Stimulated activated CD8-positive, alpha-beta memory T cell treated with anti-CD3 and anti-CD28 coated beads, Interleukin-2, amount 100 ng/mL, for 48 hours (primary cell): Measurements from ENCODE around the gene KRTAP4-16.
"Not testable (repeated sequence)": the region's sequence is repeated elsewhere in the genome, so short reads cannot be mapped to it uniquely, and the experiment has no call there.

Source experiments
- DNase-seq, 2 donors: peaks; one replicate each; pipeline ENCODE4 v3.0.0-alpha.2; 2020; ENCODE audit warnings: low read depth in 2 of 2

Gene KRTAP4-16

DNA sequence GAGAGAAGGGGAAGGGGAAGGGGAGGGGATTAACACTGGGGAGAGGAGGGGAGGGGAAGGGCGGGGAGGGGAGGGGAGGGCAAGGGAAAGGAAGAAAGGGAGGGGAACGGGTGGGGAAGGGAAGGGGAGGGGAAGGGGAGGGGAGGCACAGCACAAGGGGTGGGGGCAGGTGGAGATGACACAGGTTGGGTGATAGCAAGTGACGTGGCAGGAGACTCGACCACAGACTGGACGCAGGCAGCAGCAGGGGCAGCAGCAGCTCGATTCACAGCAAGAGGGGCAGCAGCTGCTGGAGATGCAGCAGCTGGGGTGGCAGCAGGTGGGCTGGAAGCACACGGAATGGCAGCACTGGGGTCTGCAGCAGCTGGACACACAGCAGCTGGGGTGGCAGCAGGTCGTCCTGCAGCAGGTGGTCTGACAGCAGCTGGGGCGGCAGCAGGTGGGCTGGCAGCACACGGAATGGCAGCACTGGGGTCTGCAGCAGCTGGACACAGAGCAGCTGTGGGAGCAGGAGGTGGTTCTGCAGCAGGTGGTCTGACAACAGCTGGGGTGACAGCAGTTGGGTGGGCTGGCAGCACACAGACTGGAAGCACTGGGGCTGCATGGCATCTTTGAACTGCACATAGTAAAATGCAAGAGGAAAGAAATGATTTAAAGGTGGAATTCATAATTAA, at the start of gene KRTAP4-16:
Gene KRTAP4-16 (minus strand): TSS at position 624 of the 674 bp plus-strand sequence. CDS start 0 bp downstream, at position 624.
- DNase-seq = no peak

DNA sequence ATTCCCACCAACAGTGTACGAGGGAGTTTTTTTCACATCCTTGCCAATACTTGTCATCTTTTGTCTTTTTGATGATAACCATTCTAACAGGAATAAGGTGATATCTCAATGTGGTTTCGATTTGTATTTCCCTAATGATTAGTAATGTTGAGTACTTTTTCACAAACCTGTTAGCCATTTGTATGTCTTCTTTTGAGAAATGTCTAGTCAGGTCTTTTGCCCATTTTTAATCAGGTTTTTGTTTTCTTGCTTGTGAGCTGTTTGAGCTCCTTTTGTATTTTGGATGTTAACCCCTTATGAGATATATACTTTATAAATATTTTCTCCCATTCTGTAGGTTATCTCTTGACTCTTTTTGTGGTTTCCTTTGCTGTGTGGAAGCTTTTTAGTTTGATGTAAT, 49.5 kb upstream of the KRTAP4-16 start:
- DNase-seq = no peak

DNA sequence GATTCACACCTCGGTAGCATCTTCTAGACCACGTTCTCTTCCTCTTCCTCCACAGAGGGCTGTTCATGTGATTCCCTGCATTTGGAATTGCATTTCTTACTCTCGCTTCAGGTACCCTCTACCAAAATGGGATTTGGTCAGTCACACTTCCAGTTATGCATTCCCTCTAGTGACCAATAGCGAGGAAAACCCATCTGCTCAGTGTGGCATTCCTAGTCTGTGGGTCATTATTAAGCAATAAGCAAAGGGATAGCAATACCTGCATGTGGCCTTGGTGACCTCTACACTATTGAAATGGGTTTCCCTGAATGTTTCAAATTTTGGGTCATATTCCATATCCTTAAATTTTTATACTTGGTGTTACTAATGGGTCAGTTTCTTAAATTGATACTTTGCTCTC, 48.0 kb upstream of the KRTAP4-16 start:
- no peak for DNase-seq

DNA sequence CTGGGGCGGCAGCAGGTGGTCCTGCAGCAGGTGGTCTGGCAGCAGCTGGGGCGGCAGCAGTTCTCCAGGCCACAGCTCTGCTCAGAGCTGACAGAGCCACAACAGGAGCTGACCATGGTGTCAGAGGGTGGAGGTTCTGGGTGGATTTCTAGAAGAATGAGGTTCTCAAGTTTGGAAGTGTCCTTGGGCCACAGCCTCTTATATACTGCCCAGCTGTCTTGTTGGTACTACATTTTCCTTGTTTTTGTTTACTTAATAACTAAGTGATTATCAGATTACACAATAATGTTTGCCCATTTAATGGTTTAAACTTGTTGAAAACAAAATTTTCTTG, 47.6 kb upstream of the KRTAP4-16 start, which contains the start of gene KRTAP4-5:
Gene KRTAP4-5 (minus strand): TSS at position 174 of the 334 bp plus-strand sequence. CDS start 58 bp downstream, at position 116.
- no peak for DNase-seq

DNA sequence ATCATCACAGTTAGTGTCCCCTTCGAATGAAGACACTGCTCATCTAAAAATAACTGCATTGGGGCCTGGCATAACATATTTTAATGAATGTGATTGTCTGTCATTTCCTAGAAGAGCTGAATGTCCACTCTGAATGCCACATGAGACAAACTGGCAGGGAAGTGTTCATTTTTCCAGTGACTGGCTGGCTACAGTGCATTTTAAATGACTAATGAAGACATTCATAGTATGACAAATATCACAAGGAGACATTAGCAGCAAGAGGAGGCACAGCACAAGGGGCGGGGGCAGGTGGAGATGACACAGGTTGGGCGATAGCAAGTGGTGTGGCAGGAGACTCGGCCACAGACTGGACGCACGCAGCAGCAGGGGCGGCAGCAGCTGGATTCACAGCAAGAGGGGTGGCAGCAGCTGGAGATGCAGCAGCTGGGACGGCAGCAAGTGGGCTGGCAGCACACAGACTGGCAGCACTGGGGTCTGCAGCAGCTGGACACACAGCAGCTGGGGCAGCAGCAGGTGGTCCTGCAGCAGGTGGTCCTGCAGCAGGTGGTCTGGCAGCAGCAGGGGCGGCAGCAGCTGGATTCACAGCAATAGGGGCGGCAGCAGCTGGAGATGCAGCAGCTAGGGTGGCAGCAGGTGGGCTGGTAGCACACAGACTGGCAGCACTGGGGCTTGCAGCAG, 47.1 kb upstream of the KRTAP4-16 start:
- not testable (repeated sequence) for DNase-seq

DNA sequence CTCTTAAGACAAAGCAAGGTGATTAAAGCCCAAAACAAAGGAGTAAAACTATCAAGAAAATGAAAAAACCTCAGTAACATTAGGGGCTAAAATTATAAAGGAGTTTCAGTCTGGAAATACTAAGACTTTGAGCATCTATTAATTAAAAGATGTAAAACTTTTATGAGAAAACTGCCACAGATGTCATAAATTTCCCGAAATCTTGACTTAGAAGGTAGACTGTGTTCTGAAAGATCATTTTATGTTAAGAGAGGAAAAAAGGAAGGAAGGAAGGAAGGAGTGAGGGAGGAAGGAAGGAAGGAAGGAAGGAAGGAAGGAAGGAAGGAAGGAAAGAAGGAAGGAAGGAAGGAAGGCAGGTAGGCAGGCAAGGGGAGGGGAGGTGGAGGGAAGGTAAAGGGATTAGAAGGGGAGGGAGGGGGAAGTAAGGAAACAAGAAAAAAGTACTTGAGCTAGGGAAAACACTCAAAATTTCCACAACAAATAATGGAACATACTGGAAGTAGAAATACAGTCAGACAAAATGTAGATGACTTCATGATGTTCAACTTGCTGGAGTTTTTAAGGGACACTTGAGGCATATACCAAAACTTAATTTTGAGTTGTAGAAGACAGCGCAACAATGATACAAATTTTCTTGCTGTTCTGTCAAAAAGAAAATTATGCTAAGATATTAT, 45.7 kb upstream of the KRTAP4-16 start:
- DNase-seq = no peak

DNA sequence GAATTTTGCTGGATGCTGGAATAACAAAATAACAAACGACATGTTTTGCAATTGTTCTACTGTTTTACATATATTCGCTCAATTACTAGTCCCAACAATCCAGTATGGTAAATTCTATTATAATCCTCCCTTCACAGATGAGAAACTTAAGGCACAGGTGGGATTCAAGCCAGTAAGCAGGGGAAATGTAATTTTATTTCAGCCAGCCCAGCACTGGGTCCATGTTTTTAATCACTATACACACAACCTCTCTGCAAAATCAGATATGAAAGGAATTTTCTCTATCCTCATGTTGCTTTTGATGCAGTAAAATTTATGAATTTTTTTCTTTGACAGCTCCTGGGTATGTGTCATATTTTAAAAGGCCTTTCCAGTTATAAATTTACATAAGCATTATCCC, 43.3 kb upstream of the KRTAP4-16 start:
- no peak for DNase-seq

DNA sequence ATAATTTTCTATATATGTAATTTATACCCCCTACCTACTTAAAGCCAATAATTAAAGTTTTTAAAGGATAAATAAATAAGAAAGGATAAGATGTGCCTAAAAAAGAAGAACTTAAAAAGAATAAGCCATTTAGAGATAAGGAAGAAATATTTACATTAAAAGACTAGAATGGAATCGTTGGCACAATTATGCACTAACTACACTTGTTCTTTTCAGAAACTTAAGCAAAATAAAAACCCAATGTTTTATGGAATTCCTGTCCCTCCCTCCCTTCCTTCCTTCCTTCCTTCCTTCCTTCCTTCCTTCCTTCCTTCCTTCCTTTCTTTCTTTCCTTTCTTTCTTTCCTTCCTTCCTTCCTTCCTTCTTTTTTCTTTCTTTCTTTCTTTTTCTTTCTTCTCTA, 42.8 kb upstream of the KRTAP4-16 start:
- no peak for DNase-seq

DNA sequence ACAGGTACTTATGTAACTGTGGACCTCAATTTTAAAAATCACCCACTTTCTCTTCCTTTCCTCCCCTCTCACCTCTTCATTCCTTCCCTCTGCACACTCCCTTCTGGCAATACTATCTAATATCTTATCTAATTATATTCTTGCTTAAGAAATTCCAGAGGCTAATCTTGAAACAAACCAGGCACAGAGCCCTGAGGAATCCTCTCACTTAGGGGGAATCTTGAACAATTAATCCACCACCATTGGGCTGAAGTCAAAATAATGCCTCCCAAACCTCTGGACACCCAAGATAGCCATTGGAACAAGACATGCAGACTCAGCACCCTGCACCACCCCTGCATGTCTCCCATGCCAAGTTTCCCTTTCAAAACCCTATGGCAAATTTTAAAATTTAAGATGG, 39.4 kb upstream of the KRTAP4-16 start:
- no peak for DNase-seq

DNA sequence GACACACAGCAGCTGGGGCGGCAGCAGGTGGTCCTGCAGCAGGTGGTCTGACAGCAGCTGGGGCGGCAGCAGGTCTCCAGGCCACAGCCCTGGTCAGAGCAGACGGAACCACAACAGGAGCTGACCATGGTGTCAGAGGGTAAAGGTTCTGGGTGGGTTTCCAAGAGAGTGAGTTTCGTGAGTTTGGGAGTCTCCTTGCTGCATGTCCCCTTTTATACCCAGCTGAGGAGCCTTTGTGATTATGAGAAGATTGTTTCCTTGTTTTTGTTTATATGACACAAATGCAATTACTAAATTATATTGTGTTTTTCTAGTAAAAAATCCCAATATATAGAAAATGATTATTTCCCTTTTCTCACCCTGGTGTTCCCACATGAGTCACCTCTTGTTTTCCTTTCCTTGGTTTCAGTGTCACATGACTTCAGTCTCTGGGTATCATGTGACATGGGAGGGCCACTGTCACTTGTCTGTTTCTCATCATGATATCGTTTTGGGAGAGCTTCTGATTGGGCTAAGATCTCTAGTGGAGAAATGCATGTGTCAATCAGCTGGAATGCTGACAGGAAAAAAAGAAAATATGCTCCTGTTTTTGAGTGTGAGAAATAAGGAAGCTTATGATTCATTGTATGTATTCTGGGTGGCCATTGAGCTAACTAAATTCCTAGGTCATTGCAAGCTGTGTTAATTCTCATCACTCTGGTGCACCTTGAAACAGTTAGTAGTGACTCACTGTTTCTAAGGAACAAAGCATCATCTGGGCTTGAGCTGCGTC, 38.5 kb upstream of the KRTAP4-16 start, which contains the start of gene KRTAP4-6:
Gene KRTAP4-6 (minus strand): TSS at position 185 of the 772 bp plus-strand sequence. CDS start 57 bp downstream, at position 128.
- no peak for DNase-seq

DNA sequence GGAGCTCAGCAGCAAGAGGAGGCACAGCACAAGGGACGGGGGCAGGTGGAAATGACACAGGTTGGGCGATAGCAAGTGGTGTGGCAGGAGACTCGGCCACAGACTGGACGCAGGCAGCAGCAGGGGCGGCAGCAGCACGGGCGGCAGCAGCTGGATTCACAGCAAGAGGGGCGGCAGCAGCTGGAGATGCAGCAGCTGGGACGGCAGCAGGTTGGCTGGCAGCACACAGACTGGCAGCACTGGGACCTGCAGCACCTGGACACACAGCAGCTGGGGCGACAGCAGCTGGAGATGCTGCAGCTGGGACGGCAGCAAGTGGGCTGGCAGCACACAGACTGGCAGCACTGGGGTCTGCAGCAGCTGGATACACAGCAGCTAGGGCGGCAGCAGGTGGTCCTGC, 37.9 kb upstream of the KRTAP4-16 start:
- DNase-seq = not testable (repeated sequence)

DNA sequence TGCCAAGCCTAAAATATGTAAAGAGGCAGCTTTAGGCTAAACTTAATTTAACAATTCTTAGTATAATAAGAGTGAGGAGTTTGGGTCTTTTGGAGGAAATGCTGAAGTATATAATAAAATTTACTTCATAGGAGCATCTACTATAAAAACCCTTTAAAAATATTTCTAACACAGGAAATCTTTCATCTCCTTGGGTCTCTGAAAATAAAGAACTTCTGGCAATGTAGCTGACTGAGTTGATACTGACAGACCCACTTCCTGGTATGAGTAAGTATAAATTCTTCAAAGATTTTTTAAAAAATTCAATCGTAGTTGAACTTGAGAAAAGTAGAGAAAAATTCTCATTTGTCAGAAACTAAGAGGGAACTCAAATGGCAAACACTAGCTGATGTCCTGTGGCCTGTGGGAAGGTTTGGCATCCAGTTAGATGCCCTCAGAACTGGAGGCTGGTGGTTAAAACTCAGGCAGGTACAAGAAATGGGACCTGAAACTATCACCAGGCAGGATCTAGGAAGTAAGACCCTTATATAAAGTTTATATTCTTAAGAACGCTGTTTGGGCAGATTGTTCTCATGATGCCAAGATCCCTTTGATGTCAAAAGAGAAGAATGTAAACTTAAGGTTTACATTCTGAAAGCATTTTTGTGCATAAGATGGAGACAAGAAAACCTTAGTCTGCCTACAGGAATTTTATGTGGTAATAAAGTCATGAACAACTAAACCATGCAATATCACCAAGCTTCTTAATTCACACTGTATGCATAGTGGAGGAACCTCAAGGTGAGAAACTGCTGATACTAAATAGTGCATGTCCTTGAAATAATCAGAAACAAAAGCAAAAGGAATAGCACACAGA, 32.1 kb upstream of the KRTAP4-16 start:
- DNase-seq = no peak

DNA sequence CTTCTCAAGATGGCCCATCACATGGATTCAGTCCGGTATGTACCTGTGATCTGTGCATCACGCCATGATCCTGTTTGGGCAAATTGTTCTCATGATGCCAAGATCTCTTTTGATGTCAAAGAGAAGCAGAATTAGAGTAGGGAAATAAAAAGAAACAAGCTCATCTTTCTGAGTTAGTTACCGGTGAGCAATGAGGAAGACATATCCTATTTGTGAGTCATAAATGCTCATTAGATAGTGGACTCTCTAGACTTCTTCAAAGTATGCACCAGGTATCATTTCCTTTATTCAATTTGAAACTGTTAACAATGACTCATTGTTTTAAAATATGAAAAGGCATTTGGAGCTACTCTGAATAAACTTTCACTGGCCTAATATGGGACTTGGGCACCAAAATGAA, 30.0 kb upstream of the KRTAP4-16 start:
- DNase-seq = no peak

DNA sequence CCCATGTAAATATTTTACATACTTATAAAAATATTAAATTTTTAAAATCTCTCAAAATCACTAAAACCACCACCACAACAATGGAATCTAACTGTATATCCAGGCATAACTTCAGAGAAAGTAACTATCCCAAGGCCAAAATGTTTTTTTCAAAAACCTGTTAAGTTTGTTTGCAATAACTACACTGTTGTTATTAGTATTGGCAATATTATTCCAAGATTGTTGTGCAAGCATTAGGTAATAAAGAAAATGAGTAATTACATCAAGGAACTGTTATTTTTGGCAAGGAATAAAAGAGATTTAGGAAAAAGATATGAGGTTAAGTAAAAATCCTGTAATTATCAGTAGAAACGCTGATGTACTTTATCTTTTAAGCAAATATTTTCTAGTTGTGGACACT, 25.4 kb upstream of the KRTAP4-16 start:
- DNase-seq = no peak

DNA sequence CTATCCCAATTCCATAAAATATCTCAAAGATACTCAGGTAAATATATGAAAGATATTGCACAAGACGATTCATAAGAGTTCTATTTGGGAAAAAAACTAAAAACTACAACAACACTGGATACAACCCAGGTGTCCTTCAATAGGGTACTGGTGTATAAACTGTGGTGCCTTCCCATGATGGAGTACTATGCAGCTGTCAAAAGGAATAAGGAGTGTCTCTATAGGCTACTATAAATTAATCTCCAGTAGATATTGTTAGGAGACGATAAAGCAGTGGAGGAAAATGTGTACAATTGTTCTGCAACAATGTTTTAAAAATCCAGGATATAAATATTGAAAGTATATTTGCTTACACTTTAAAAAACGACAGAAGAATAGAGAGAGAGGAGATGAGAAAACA, 24.4 kb upstream of the KRTAP4-16 start:
- no peak for DNase-seq

DNA sequence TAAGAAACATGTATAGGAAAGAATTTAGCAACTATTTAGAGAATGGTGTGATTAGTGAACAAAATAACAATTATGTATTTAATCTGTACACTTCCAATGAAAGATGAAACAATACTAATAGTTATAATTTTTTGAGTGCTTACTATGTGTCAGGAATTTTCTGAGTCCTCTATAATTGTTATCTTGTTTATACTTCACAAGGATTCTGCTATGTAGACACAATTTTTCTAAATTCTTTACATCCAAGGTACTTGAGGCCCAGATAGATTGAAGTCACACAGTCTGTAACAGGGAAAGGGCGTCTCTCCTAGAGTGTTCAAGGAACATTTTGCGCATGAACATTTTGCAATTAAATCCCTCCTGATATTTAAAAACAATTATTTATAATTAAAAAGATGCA, 23.1 kb upstream of the KRTAP4-16 start:
- no peak for DNase-seq

DNA sequence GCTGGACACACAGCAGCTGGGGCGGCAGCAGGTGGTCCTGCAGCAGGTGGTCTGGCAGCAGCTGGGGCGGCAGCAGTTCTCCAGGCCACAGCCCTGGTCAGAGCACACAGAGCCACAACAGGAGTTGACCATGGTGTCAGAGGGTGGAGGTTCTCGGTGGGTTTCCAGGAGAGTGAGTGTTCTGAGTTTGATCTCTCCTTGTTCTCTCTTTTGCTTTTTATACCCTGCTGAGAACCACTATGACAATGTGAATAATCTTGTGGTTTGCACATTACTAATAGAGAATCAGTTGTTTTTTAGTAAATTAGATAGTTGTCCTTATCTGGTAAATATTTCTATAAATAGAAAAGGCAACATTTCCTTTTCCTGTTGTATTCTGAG, 22.0 kb upstream of the KRTAP4-16 start, which contains the start of gene KRTAP4-12:
Gene KRTAP4-12 (minus strand): TSS at position 192 of the 381 bp plus-strand sequence. CDS start 60 bp downstream, at position 132.
- not testable (repeated sequence) for DNase-seq

DNA sequence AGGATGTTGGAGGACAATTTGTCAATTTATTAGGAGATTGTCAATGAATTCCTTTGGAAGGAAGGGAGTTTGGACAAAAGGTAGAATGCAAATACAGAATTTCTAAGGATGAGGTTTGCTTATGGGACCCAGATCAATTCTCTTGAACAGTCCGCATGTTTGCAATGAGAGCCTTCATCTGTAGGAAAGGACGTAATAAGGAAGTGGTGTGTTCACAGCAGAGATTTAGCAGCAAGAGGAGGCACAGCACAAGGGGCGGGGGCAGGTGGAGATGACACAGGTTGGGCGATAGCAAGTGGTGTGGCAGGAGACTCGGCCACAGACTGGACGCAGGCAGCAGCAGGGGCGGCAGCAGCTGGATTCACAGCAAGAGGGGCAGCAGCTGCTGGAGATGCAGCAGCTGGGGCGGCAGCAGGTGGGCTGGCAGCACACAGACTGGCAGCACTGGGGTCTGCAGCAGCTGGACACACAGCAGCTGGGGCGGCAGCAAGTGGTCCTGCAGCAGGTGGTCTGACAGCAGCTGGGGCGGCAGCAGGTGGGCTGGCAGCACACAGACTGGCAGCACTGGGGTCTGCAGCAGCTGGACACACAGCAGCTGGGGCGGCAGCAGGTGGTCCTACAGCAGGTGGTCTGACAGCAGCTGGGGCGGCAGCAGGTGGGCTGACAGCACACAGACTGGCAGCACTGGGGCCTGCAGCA, 21.4 kb upstream of the KRTAP4-16 start:
- not testable (repeated sequence) for DNase-seq

DNA sequence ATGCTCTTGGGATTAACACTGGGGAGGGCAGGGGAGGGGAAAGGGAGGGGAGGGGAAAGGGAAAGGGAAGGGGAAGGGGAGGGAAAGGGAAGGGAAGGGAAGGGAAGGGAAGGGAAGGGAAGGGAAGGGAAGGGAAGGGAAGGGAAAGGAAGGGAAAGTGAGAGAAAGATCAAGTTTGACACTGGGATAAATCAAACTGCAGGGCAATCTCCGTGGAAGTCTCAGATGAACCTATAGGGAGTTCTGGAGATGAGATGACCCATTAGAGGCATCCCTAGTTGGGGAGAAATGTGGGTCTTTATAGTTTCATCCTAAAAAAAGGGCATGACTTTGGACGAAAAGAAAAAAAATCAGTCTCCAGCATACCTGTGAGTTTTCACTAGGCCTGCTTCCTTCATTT, 19.7 kb upstream of the KRTAP4-16 start:
- DNase-seq = no peak
